Liver (tissue), 9 donors: Measurements from ENCODE around the gene ZNHIT6. TPM values are rescaled to one million over a fixed set of nuclear protein-coding genes. Genes with fewer than 3 reads are reported as not detected.

Experiments
- DNase-seq: peaks from one replicate; pipeline ENCODE4 v3.0.0-alpha.2; 2017; ENCODE audit warnings: low spot score
- H3K27ac ChIP-seq, 2 donors: one replicate each; pipeline ENCODE4 v1.7.0; 2013; ENCODE audit warnings: inconsistent platforms in 2 of 2, low read length in 2 of 2, control low read depth in 1 of 2, low read depth in 1 of 2, mild to moderate bottlenecking in 1 of 2
- H3K27me3 ChIP-seq, 4 donors: one replicate each; pipeline versions ENCODE4 v1.6.1 to v1.7.0; 2013; ENCODE audit warnings: low read length in 3 of 4, inconsistent platforms in 1 of 4, mild to moderate bottlenecking in 1 of 4, moderate library complexity in 1 of 4; ENCODE audit not compliant: control insufficient read depth in 4 of 4, insufficient read depth in 4 of 4
- H3K36me3 ChIP-seq, 4 donors: one replicate each; pipeline versions ENCODE4 v1.6.1 to v1.7.0; 2013; ENCODE audit warnings: low read length in 3 of 4, mild to moderate bottlenecking in 3 of 4, low read depth in 1 of 4, moderate library complexity in 1 of 4; ENCODE audit not compliant: control insufficient read depth in 4 of 4, insufficient read depth in 3 of 4
- H3K4me1 ChIP-seq, 4 donors: one replicate each; pipeline versions ENCODE4 v1.6.1 to v1.7.0; 2013; ENCODE audit warnings: low read length in 3 of 4, mild to moderate bottlenecking in 3 of 4, moderate library complexity in 1 of 4; ENCODE audit not compliant: control insufficient read depth in 4 of 4, insufficient read depth in 4 of 4
- H3K4me3 ChIP-seq, 3 donors: one replicate each; pipeline versions ENCODE4 v1.6.1 to v1.7.0; 2013; ENCODE audit warnings: low read length in 3 of 3, control low read depth in 1 of 3, low read depth in 1 of 3, mild to moderate bottlenecking in 1 of 3
- H3K9ac ChIP-seq, 2 donors: one replicate each; pipeline ENCODE4 v1.7.0; 2013; ENCODE audit warnings: low read length in 2 of 2, mild to moderate bottlenecking in 2 of 2, moderate library complexity in 2 of 2, control low read depth in 1 of 2, low read depth in 1 of 2
- H3K9me3 ChIP-seq, 4 donors: one replicate each; pipeline versions ENCODE4 v1.6.1 to v1.7.0; 2013; ENCODE audit warnings: low read length in 3 of 4; ENCODE audit not compliant: control insufficient read depth in 4 of 4
- FOXA2 ChIP-seq: IDR thresholded peaks from 2 replicates; pipeline ENCODE4 v1.6.1; 2016; ENCODE audit warnings: antibody characterized with exemption
- GABPA ChIP-seq, 2 donors: IDR thresholded peaks in 1 of 2; conservative IDR thresholded peaks in 1 of 2; 2 replicates each; pipeline ENCODE4 v1.6.1; 2016; ENCODE audit warnings: antibody characterized with exemption in 2 of 2, mild to moderate bottlenecking in 1 of 2, moderate library complexity in 1 of 2
- HNF4A ChIP-seq, 2 donors: conservative IDR thresholded peaks; 2 replicates each; pipeline ENCODE4 v1.6.1; 2016; ENCODE audit warnings: antibody characterized with exemption in 2 of 2, mild to moderate bottlenecking in 2 of 2
- HNF4G ChIP-seq: IDR thresholded peaks from 2 replicates; pipeline ENCODE4 v1.6.1; 2016; ENCODE audit warnings: antibody characterized with exemption
- MAX ChIP-seq: IDR thresholded peaks from 2 replicates; pipeline ENCODE4 v1.6.1; 2016; ENCODE audit warnings: antibody characterized with exemption
- NR2F2 ChIP-seq: IDR thresholded peaks from 2 replicates; pipeline ENCODE4 v1.6.1; 2016; ENCODE audit warnings: antibody characterized with exemption
- RAD21 ChIP-seq, 2 donors: IDR thresholded peaks; 2 replicates each; pipeline ENCODE4 v1.6.1; 2016; ENCODE audit warnings: antibody characterized with exemption in 2 of 2, mild to moderate bottlenecking in 2 of 2
- SP1 ChIP-seq: IDR thresholded peaks from 2 replicates; pipeline ENCODE4 v1.6.1; 2018; ENCODE audit warnings: antibody characterized with exemption, mild to moderate bottlenecking
- TAF1 ChIP-seq: conservative IDR thresholded peaks from 2 replicates; pipeline ENCODE4 v1.6.1; 2016; ENCODE audit warnings: antibody characterized with exemption, mild to moderate bottlenecking
- YY1 ChIP-seq: IDR thresholded peaks from 2 replicates; pipeline ENCODE4 v1.6.1; 2016; ENCODE audit warnings: antibody characterized with exemption, mild to moderate bottlenecking
- ZBTB33 ChIP-seq: IDR thresholded peaks from 2 replicates; pipeline ENCODE4 v1.6.1; 2016; ENCODE audit warnings: antibody characterized with exemption
- WGBS: extraction: QIAGEN DNeasy Blood & Tissue Kit; methylation state at CpG from one replicate; pipeline ENCODE4 v1.1.7; 2013; 5-methylcytosine and 5-hydroxymethylcytosine counted together
- polyA plus RNA-seq, 2 donors: library from polyadenylated mRNA; stranded (reverse) in 1 of 2; unstranded in 1 of 2; fragments of 200-250 nt in 1 of 2; fragments of >200 nt in 1 of 2; fragmentation: Nextera tagmentation in 1 of 2; extraction: Ambion mirVana in 1 of 2; gene quantifications; one replicate each; pipeline versions ENCODE4 v1.2.1 to v1.2.3, GENCODE V29; 2013 to 2015
- total RNA-seq, 2 donors: library from RNA; depleted of rRNA; stranded (reverse); fragments of >200 nt; gene quantifications; one replicate each; pipeline ENCODE4 v1.2.3, GENCODE V29; 2014
- TF ChIP-seq, protein P1 (sequence below): IDR thresholded peaks from 2 replicates; pipeline ENCODE4 v1.6.1; 2016; ENCODE audit warnings: antibody characterized with exemption
- donor health status: healthy.
- donor health status: healthy.
- donor health status: healthy.
- donor health status: healthy.
- donor health status: healthy.

Gene ZNHIT6
- total and polyA plus RNA-seq, 4 donors = 2.2 to 4.0 (median 3.2) TPM

DNA sequence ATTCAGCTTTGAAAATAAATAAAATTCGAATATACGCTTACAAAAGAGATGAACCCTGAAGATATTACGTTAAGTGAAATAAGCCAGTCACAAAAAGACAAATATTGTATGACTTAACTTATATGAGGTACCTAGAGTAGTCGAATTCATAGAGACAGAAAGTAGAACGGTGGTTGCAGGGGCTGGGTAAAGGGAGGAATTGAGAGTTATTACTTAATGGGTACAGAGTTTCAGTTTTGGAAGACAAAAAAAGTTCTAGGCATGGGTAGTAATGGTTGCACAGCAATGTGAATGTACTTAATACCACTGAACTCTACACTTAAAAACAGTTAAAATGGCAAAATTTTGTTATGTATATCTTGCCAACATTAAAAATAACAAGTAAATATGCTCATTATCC is 48.6 kb upstream of the ZNHIT6 start:
- H3K9me3 ChIP-seq = no peaks in the 10 kb centered on the region
- TF ChIP-seq SP1 (no peak), YY1 (no peak), MAX (no peak), NR2F2 (no peak), FOXA2 (no peak)
- no peaks in the 10 kb centered on the region for H3K36me3 ChIP-seq
- 78% methylated on average over 5 of the region's 5 CpGs for WGBS
- H3K27me3 ChIP-seq = peaks cover 0 to 3% (median 0%) of the 10 kb centered on the region in 4 donors
- H3K4me3 ChIP-seq = no peak overlapping the region
- no peak for DNase-seq
- no peaks in the 10 kb centered on the region for H3K4me1 ChIP-seq
- H3K9ac ChIP-seq = no peak overlapping the region
- H3K27ac ChIP-seq = no peak overlapping the region

- 36% methylated on average over 1 of the region's 1 CpG for WGBS
- Histone ChIP-seq H3K4me1 (no peaks in the 10 kb centered on the region), H3K4me3 (no peak overlapping the region), H3K9me3 (no peaks in the 10 kb centered on the region), H3K36me3 (no peaks in the 10 kb centered on the region), H3K27ac (no peak overlapping the region), H3K27me3 (no peaks in the 10 kb centered on the region), H3K9ac (no peak overlapping the region)
- TF ChIP-seq YY1 = no peak
- TF ChIP-seq SP1 = no peak
- TF ChIP-seq TAF1 = no peak
- TF ChIP-seq NR2F2 = no peak
- no peak for TF ChIP-seq GABPA (IDR thresholded peaks at IDR 0.05 in 1 of 2, conservative IDR thresholded peaks at IDR 0.05 in 1 of 2)
- TF ChIP-seq, protein P1, sequence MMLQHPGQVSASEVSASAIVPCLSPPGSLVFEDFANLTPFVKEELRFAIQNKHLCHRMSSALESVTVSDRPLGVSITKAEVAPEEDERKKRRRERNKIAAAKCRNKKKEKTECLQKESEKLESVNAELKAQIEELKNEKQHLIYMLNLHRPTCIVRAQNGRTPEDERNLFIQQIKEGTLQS = no peak
- no peak for TF ChIP-seq ZBTB33
- TF ChIP-seq RAD21 (IDR thresholded peaks at IDR 0.05) = no peak
- no peak for TF ChIP-seq HNF4A (conservative IDR thresholded peaks at IDR 0.05)
- TF ChIP-seq FOXA2 = no peak
- DNase-seq = no peak
Observed at GRCh38 chr1:85748120-85748519, 39.9 kb upstream of the ZNHIT6 start.

GRCh38 chr1:85746777-85747176 is 38.5 kb upstream of the ZNHIT6 start:
- no peaks in the 10 kb centered on the region for H3K9me3 ChIP-seq
- WGBS = 90% methylated on average over 3 of the region's 3 CpGs
- H3K4me1 ChIP-seq = no peaks in the 10 kb centered on the region
- no peak overlapping the region for H3K9ac ChIP-seq
- H3K27ac ChIP-seq = no peak overlapping the region
- no peaks in the 10 kb centered on the region for H3K36me3 ChIP-seq
- TF ChIP-seq HNF4G (no peak), NR2F2 (no peak), RAD21 (IDR thresholded peaks at IDR 0.05) (no peak)
- TF ChIP-seq, protein P1 = no peak
- H3K27me3 ChIP-seq = no peaks in the 10 kb centered on the region
- no peak overlapping the region for H3K4me3 ChIP-seq
- DNase-seq = no peak
